HG02571 (cell line): Measurements from ENCODE around the gene DEK.
"Not testable (repeated sequence)": the region's sequence is repeated elsewhere in the genome, so short reads cannot be mapped to it uniquely, and the experiment has no call there.

Source experiments
- ATAC-seq: cut with Tn5 transposase; IDR thresholded peaks from one replicate; pipeline ENCODE4 v1.9.1; 2021; ENCODE audit warnings: mild to moderate bottlenecking, moderate library complexity; ENCODE audit not compliant: unreplicated experiment

Gene DEK

DNA sequence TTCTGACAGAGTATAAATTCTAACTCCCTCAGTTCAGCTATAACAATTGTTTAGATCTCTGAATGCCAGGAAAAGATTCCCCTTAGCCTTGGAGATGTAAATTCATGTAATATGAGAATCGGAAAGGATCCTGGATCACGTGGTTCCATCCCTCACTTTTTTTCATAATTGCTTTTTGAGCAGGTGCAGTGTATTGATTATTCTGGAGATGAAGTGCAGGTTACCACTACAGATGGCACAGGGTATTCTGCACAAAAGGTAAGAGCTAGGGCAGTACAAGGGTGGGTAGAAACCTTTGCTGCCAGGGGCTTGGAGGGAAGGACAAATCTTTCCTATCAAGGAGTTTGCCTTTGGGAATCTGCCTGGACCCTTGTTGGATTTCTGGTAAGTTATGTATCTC, 56.4 kb downstream of the DEK start:
- no peak for ATAC-seq

GRCh38 chr6:18207438-18207837, 56.9 kb downstream of the DEK start:
- no peak for ATAC-seq

- no peak for ATAC-seq
These were observed 57.7 kb downstream of the DEK start for GRCh38 chr6:18206591-18206990.

DNA sequence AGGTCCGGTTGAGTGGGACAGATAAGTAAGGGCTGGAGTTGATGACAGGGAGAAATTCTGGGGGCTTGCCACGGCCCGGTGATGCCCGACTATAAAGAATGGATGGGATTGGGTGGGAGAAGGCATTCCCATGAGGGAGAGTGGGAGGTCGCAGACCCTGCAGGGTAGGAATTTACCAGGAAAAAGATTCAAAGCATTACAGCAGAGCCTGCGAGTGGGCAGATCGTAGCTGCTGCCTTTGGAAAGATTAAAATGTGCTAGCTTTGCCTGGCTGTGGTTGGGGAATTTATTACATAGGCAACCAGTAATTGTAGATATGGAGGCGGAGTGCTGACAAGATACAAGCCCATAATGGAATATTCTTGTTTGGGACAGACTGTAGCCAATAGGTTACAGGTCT, 59.6 kb downstream of the DEK start:
- no peak for ATAC-seq

GRCh38 chr6:18203786-18204185, 60.5 kb downstream of the DEK start:
- no peak for ATAC-seq

DNA sequence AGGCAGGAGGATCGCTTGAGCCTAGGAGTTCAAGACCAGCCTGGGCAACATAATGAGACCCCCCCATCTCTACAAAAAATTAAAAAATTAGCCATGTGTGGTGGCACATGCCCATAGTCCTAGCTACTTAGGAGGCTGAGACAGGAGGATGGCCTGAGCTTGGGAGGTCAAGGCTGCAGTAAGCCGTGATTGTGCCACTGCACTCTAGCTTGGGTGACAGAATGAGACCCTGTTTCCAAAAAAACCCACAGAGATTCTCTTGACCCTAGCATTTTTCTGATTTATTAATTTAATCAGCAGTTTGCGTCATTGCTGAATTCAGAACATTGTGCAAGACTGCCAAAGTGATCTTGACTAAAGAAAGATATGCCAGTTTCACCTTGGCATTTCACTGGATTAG, 72.3 kb downstream of the DEK start:
- no peak for ATAC-seq

- ATAC-seq: no peak
These were observed 75.1 kb downstream of the DEK start for GRCh38 chr6:18189196-18189595.

DNA sequence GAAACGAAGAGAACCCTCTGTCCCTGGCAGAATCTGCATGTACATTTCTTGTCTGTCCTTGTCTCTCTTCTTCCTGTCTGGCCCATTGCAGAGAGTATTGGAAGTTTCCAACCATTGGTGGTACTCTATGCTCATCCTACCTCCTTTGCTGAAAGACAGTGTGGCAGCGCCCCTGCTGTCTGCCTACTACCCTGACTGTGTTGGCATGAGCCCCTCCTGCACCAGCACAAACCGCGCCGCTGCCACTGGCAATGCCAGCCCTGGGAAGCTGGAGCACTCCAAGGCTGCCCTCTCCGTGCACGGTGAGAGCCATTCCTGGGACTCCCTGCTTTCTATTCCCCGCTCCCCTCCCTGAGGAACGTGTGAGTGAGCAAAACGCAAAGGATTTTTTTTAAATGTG, 76.6 kb downstream of the DEK start:
- no peak for ATAC-seq

GRCh38 chr6:18186540-18187250, 77.6 kb downstream of the DEK start:
- no peak for ATAC-seq

DNA sequence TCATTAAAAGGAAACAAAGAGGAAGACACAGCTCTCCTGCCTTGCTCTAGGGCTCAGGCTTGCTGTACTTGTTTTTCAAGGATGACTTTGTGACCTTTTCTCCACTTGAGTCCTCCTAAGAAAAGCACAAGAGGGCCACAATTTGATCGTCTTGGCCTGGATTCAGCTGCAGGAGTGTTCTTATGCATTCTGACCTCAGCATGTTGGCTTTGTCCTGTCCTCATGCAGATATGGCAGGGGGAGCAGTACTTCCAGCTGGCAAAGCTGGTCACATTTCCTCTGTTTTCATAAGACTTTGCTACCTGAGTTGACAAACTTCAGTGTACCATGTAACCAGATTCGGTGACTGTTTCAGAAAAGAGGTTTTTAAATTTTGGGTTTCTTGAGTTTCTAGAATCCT, 78.3 kb downstream of the DEK start:
- ATAC-seq: no peak

- no peak for ATAC-seq
These were observed 78.7 kb downstream of the DEK start for GRCh38 chr6:18185624-18186023.

- no peak for ATAC-seq
These were observed 80.6 kb downstream of the DEK start for GRCh38 chr6:18183766-18184165.

DNA sequence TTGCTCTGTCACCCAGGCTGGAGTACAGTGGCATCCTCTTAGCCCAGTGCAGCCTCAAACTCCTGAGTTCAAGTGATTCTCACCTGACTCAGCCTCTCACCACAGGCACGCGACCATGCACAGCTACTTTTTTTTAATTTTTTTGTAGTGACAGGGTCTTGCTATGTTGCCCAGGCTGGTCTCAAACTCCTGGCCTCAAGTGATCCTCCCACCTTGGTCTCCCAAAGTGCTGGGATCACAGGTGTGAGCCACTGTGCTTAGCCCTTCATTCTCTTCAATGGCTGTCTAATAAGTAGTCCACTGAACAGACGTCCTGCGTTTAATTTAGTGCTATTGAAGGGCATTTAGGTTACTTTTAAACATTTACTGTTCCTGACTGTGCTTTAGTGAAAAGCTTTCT, 81.8 kb downstream of the DEK start:
- no peak for ATAC-seq

- ATAC-seq: no peak
These were observed 84.5 kb downstream of the DEK start for GRCh38 chr6:18179770-18180356.

- ATAC-seq: no peak
These were observed 85.2 kb downstream of the DEK start for GRCh38 chr6:18178960-18179615.

GRCh38 chr6:18177286-18177965, 86.9 kb downstream of the DEK start:
- ATAC-seq: no peak

GRCh38 chr6:18176198-18176597, 88.1 kb downstream of the DEK start:
- ATAC-seq: not testable (repeated sequence)
